Measurements from ENCODE around the gene RHNO1.

Gene RHNO1

GRCh38 chr12:2902272-2902880 lies 25.4 kb downstream of the RHNO1 start:
- DNase-seq (ENCODE audit: low read depth), result no peak

- DNase-seq (ENCODE audit: low read depth), result no peak
Measured at GRCh38 chr12:2904260-2904659, 27.2 kb downstream of the RHNO1 start.

- no peak for DNase-seq (ENCODE audit: low read depth)
Measured at GRCh38 chr12:2912216-2912575, 35.2 kb downstream of the RHNO1 start.

- no peak for DNase-seq (ENCODE audit: low read depth)
Measured at GRCh38 chr12:2919249-2919648, 42.2 kb downstream of the RHNO1 start.

GRCh38 chr12:2922329-2922728 lies 45.3 kb downstream of the RHNO1 start:
- DNase-seq (ENCODE audit: low read depth), result no peak

- no peak for DNase-seq (ENCODE audit: low read depth)
Measured at GRCh38 chr12:2923057-2923456, 46.0 kb downstream of the RHNO1 start.

- DNase-seq (ENCODE audit: low read depth), result no peak
Measured at GRCh38 chr12:2924019-2924418, 47.0 kb downstream of the RHNO1 start.

GRCh38 chr12:2925322-2925995 lies 48.4 kb downstream of the RHNO1 start:
- DNase-seq (ENCODE audit: low read depth), result no peak

- no peak for DNase-seq (ENCODE audit: low read depth)
Measured at GRCh38 chr12:2930865-2931264, 53.8 kb downstream of the RHNO1 start.

- DNase-seq (ENCODE audit: low read depth), result no peak
Measured at GRCh38 chr12:2933586-2933985, 56.6 kb downstream of the RHNO1 start.

- no peak for DNase-seq (ENCODE audit: low read depth)
Measured at GRCh38 chr12:2934371-2934770, 57.3 kb downstream of the RHNO1 start.

GRCh38 chr12:2936301-2936700 lies 59.3 kb downstream of the RHNO1 start:
- no peak for DNase-seq (ENCODE audit: low read depth)

- DNase-seq (ENCODE audit: low read depth), result no peak
Measured at GRCh38 chr12:2937500-2937899, 60.5 kb downstream of the RHNO1 start.
